B cell (primary cell): ENCODE data around the gene DMC1. TPM values are rescaled to one million over a fixed set of nuclear protein-coding genes. Genes with fewer than 3 reads are reported as not detected.

Experiments
- ATAC-seq: fragments of 200-7000 bp; cut with Tn5 transposase; one replicate; pipeline ENCODE4 v1.10.0; 2021; ENCODE audit warnings: low read depth, mild to moderate bottlenecking, moderate number of reproducible peaks, moderate library complexity
- CTCF ChIA-PET: fragments of 350-600 bp; sonication (Branson Sonifier 250); formaldehyde crosslinking; loops from one replicate; lab custom pipeline; 2021; ENCODE audit warnings: antibody characterized with exemption, inconsistent platforms; lab: Charles Lee
- POLR2A ChIA-PET: fragments of 350-600 bp; sonication (Branson Sonifier 250); formaldehyde crosslinking; loops from one replicate; lab custom pipeline; 2021; ENCODE audit warnings: antibody characterized with exemption; lab: Charles Lee
- DNase-seq: peaks from one replicate; pipeline ENCODE4 v3.0.0; 2013
- H2AFZ ChIP-seq: 2 replicates; pipeline ENCODE4 v1.6.1; 2012; ENCODE audit warnings: mild to moderate bottlenecking, low read depth, low read length; ENCODE audit not compliant: insufficient read depth, poor library complexity, severe bottlenecking
- H3K27ac ChIP-seq, 2 donors: 1 replicate in 1 of 2; 2 replicates in 1 of 2; pipeline ENCODE4 v1.5.1; 2012 to 2013; ENCODE audit warnings: low read length in 2 of 2, mild to moderate bottlenecking in 2 of 2, moderate library complexity in 1 of 2
- H3K27me3 ChIP-seq, 4 experiments: fragments of 200-600 bp in 1 of 4; sonication (generic) in 1 of 4; replicated peaks in 1 of 4; 1 replicate in 2 of 4; 2 replicates in 2 of 4; pipeline versions ENCODE4 v1.6.1 to v1.7.0; 2013 to 2016; ENCODE audit warnings: low read length in 3 of 4, mild to moderate bottlenecking in 2 of 4, mixed read lengths in 1 of 4, moderate library complexity in 1 of 4; ENCODE audit not compliant: insufficient read depth in 4 of 4, control insufficient read depth in 3 of 4; ENCODE audit errors: control extremely low read depth in 1 of 4
- H3K36me3 ChIP-seq, 2 experiments: replicated peaks in 1 of 2; 1 replicate in 1 of 2; 2 replicates in 1 of 2; pipeline versions ENCODE4 v1.6.1 to v1.7.1; 2013; ENCODE audit warnings: low read length in 1 of 2; ENCODE audit not compliant: insufficient read depth in 2 of 2, control insufficient read depth in 1 of 2; ENCODE audit errors: control extremely low read depth in 1 of 2, extremely low read depth in 1 of 2
- H3K4me1 ChIP-seq, 2 donors: fragments of 200-600 bp in 1 of 2; sonication (generic) in 1 of 2; 1 replicate in 1 of 2; 2 replicates in 1 of 2; pipeline versions ENCODE4 v1.5.1 to v1.6.1; 2013 to 2017; ENCODE audit warnings: low read length in 2 of 2; ENCODE audit not compliant: control insufficient read depth in 2 of 2, insufficient read depth in 2 of 2
- H3K4me2 ChIP-seq: replicated peaks from 2 replicates; pipeline ENCODE3; 2012; ENCODE audit warnings: mild to moderate bottlenecking, low read depth, low read length; ENCODE audit not compliant: poor library complexity, severe bottlenecking
- H3K4me3 ChIP-seq, 5 experiments: fragments of 200-600 bp in 1 of 5; sonication (generic) in 1 of 5; 1 replicate in 3 of 5; 2 replicates in 2 of 5; pipeline versions ENCODE4 v1.5.1 to v1.7.0; 2011 to 2016; ENCODE audit warnings: low read length in 4 of 5, mild to moderate bottlenecking in 4 of 5, low read depth in 2 of 5, control low read depth in 1 of 5, moderate library complexity in 1 of 5; ENCODE audit not compliant: insufficient read depth in 1 of 5; ENCODE audit errors: control extremely low read depth in 1 of 5, extremely low read depth in 1 of 5
- H3K79me2 ChIP-seq: fragments of 200-600 bp; sonication (generic); one replicate; pipeline ENCODE4 v1.6.0; 2016; ENCODE audit warnings: low read length; ENCODE audit not compliant: control insufficient read depth, insufficient read depth
- H3K9ac ChIP-seq: fragments of 200-600 bp; sonication (generic); 2 replicates; pipeline ENCODE4 v1.6.1; 2017; ENCODE audit warnings: mild to moderate bottlenecking, low read length, moderate library complexity
- H3K9me3 ChIP-seq, 3 donors: one replicate each; pipeline versions ENCODE4 v1.6.1 to v1.7.1; 2013; ENCODE audit warnings: low read length in 2 of 3; ENCODE audit not compliant: control insufficient read depth in 2 of 3, insufficient read depth in 1 of 3; ENCODE audit errors: control extremely low read depth in 1 of 3
- H4K20me1 ChIP-seq: 2 replicates; pipeline ENCODE4 v1.6.0; 2012; ENCODE audit warnings: mild to moderate bottlenecking, low read length; ENCODE audit not compliant: insufficient read depth, control insufficient read depth, poor library complexity, severe bottlenecking
- H3K27ac Mint-ChIP-seq: one replicate; pipeline ENCODE4 v1.8.0; 2021; ENCODE audit warnings: mixed read lengths
- H3K27me3 Mint-ChIP-seq: one replicate; pipeline ENCODE4 v1.8.0; 2021; ENCODE audit warnings: mixed read lengths
- H3K4me1 Mint-ChIP-seq: one replicate; pipeline ENCODE4 v1.8.0; 2021; ENCODE audit warnings: mixed read lengths
- H3K4me3 Mint-ChIP-seq: one replicate; pipeline ENCODE4 v1.8.0; 2021; ENCODE audit warnings: mixed read lengths
- H3K9me3 Mint-ChIP-seq: one replicate; pipeline ENCODE4 v1.8.0; 2022; ENCODE audit warnings: mixed read lengths; ENCODE audit not compliant: insufficient read depth
- EZH2 ChIP-seq: IDR thresholded peaks from 2 replicates; pipeline ENCODE4 v1.6.1; 2012; ENCODE audit warnings: borderline replicate concordance, low read depth, mild to moderate bottlenecking, moderate library complexity, low read length; ENCODE audit not compliant: insufficient read depth, poor library complexity, severe bottlenecking
- WGBS: methylation state at CpG from one replicate; pipeline ENCODE4 v1.1.5; 2013; ENCODE audit warnings: missing lambda C conversion rate; ENCODE audit not compliant: insufficient coverage; 5-methylcytosine and 5-hydroxymethylcytosine counted together
- intact Hi-C: fragments of 100-400 bp; cut with micrococcal nuclease; formaldehyde crosslinking; loops from one replicate; pipeline ENCODE4 v1.10.0; 2022
- polyA plus RNA-seq: library from polyadenylated mRNA; depleted of rRNA; stranded (reverse); fragments of >200 nt; gene quantifications from 2 replicates; pipeline ENCODE4 v1.2.3, GENCODE V29; 2012
- total RNA-seq, 2 donors: library from RNA; stranded (reverse); fragments of 120-200 nt in 1 of 2; gene quantifications; 1 replicate in 1 of 2; 2 replicates in 1 of 2; pipeline versions ENCODE4 v1.2.3 to v1.2.4, GENCODE V29; 2013 to 2022
- TF ChIP-seq, protein P1 (sequence below): fragments of 200-600 bp; IDR thresholded peaks from one replicate; pipeline ENCODE4 v1.8.0; 2022; ENCODE audit warnings: antibody characterized with exemption, mild to moderate bottlenecking

DMC1 gene
- total and polyA plus RNA-seq, 2 donors (not counting 1 experiment from before 2014, with no cell fraction given), result 0.64 TPM; not detected in 1

- intact Hi-C loops, result no loop called here
- no peak overlapping the region for H2AFZ ChIP-seq
Measured at GRCh38 chr22:38513063-38513462, 56.9 kb downstream of the DMC1 start.

DNA sequence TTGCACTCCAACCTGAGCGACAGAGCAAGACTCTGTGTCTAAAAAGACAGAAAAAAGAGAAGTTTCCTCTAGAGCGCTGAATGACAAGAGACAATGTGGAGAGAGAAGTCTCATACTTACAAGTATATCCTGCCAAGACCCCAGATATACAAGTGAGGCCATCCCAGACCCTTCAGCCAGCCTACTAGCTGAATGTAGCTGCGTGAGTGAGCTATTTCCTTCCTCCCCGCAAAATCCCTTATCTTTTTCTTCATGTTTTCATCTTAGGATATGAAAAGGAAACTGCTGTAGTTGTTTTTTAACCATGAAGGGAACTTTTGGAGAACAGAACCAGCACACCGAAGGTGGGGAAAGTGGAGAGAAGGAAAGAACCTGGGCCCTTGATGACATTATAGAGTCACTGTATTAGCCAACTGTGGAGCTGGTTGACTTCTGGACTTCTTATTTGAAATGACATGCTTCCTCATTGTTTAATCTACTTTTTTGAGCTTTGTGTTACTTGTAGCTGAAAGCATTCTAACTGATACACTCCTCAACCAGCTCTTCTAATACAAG lies 59.5 kb downstream of the DMC1 start:
- intact Hi-C loops, result no loop called here
- DNase-seq, result no peak
- WGBS, result 58% methylated on average over 1 of the region's 5 CpGs
- H3K27ac Mint-ChIP-seq, result peak overlapping the region; percentile 2
- H3K4me2 ChIP-seq, result no peak overlapping the region
- no peak overlapping the region for H3K9ac ChIP-seq
- H3K27me3 ChIP-seq, result no peaks in the 10 kb centered on the region
- ATAC-seq, result no peak
- H4K20me1 ChIP-seq, result no peaks in the 10 kb centered on the region
- peaks cover 0 to 9% (median 0%) of the 10 kb centered on the region in 3 donors for H3K9me3 ChIP-seq
- no peak for TF ChIP-seq EZH2
- TF ChIP-seq, protein P1, sequence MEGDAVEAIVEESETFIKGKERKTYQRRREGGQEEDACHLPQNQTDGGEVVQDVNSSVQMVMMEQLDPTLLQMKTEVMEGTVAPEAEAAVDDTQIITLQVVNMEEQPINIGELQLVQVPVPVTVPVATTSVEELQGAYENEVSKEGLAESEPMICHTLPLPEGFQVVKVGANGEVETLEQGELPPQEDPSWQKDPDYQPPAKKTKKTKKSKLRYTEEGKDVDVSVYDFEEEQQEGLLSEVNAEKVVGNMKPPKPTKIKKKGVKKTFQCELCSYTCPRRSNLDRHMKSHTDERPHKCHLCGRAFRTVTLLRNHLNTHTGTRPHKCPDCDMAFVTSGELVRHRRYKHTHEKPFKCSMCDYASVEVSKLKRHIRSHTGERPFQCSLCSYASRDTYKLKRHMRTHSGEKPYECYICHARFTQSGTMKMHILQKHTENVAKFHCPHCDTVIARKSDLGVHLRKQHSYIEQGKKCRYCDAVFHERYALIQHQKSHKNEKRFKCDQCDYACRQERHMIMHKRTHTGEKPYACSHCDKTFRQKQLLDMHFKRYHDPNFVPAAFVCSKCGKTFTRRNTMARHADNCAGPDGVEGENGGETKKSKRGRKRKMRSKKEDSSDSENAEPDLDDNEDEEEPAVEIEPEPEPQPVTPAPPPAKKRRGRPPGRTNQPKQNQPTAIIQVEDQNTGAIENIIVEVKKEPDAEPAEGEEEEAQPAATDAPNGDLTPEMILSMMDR, result no peak
- no peaks in the 10 kb centered on the region for H3K9me3 Mint-ChIP-seq
- no peak overlapping the region for H3K4me3 Mint-ChIP-seq
- CTCF ChIA-PET, result interaction anchor here (3.4 kb wide), 1 partner anchor 458 kb away, joined by 12 read pairs; no protein-coding TSS in a partner anchor
- peaks cover 18% of the 10 kb centered on the region for H3K4me1 Mint-ChIP-seq
- peak overlapping the region; percentile 21 for H2AFZ ChIP-seq
- no peak overlapping the region for H3K4me3 ChIP-seq
- peaks cover 6 to 10% of the 10 kb centered on the region in 2 donors for H3K4me1 ChIP-seq
- H3K27me3 Mint-ChIP-seq, result no peaks in the 10 kb centered on the region
- H3K79me2 ChIP-seq, result peaks cover 32% of the 10 kb centered on the region
- POLR2A ChIA-PET, result interaction anchor here (0.6 kb wide), 1 partner anchor 12 kb away, joined by 3 read pairs; no protein-coding TSS in a partner anchor
- no peak overlapping the region for H3K27ac ChIP-seq
- H3K36me3 ChIP-seq, result no peaks in the 10 kb centered on the region

More at GRCh38 chr22:38513063-38513462, 56.9 kb downstream of the DMC1 start:
- no peaks in the 10 kb centered on the region for H3K9me3 Mint-ChIP-seq
- peaks cover 7% of the 10 kb centered on the region for H3K4me1 Mint-ChIP-seq
- Histone ChIP-seq H3K79me2 (peaks cover 19% of the 10 kb centered on the region), H3K27me3 (no peaks in the 10 kb centered on the region), H3K36me3 (no peaks in the 10 kb centered on the region), H3K9me3 (no peaks in the 10 kb centered on the region), H3K4me2 (no peak overlapping the region), H3K9ac (no peak overlapping the region), H3K4me3 (no peak overlapping the region), H3K27ac (no peak overlapping the region), H4K20me1 (no peaks in the 10 kb centered on the region), H3K4me1 (no peaks in the 10 kb centered on the region)
- no peak overlapping the region for H3K27ac Mint-ChIP-seq
- ChIA-PET CTCF (interaction anchor here (3.4 kb wide), 1 partner anchor 461 kb away, joined by 12 read pairs; no protein-coding TSS in a partner anchor), POLR2A (no interaction called here)
- TF ChIP-seq, protein P1, result no peak
- TF ChIP-seq EZH2, result no peak
- no peak overlapping the region for H3K4me3 Mint-ChIP-seq
- DNase-seq, result peak; percentile 42
- ATAC-seq, result peak; percentile 73
- no peaks in the 10 kb centered on the region for H3K27me3 Mint-ChIP-seq
- WGBS, result 67% methylated on average over 1 of the region's 1 CpG
